COLO668 (cell line): Measurements from ENCODE around the gene TRPM2.
A peak's percentile ranks its signal among the peaks of the same experiment; 100 is the strongest.

Experiments
- DNase-seq: peaks from one replicate; lab custom pipeline; 2025; ENCODE audit not compliant: unreplicated experiment; lab: John Stamatoyannopoulos, UW

The TRPM2 gene

DNA sequence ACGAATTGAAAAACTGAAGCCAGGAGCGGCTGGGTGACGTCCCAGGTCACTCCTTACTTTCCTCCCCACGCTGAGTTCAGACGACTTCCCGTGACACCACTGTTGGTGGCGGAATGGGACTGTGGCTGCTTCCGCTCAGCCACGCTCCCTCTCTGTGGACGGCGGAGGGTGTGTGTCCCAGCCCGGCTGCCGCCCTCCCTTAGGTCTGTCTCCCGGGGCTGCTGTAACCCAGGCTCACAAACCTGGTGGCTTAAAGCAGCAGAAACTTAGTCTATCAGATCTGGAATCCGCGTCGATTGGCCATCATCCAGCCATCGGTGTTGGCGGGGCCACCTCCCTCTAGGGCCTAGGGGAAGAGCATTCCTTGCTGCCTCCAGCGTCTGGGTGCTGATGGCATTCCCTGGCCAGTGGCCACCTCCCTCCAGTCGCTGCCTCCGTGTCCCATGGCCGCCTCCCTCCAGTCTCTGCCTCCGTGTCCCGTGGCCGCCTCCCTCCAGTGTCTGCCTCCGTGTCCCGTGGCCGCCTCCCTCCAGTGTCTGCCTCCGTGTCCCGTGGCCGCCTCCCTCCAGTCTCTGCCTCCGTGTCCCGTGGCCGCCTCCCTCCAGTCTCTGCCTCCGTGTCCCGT, 17.5 kb downstream of the TRPM2 start:
- no peak for DNase-seq

DNA sequence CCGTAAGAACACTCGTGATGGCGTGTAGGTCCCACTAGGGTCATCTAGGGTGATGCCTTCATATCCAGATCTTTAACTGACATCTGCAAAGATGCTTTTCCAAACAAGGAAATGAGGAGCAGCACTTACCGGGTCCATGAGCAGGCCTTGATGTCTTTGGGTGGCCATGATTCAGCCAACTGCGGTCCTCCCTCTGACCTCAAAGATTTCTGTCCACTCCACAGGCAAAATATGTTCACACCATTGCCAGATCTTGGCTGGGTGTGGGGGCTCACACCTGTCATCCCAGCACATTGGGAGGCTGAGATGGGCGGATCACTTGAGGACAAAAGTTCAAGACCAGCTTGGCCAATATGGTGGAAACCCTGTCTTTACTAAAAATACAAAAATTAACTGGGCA, 18.2 kb downstream of the TRPM2 start:
- no peak for DNase-seq

DNA sequence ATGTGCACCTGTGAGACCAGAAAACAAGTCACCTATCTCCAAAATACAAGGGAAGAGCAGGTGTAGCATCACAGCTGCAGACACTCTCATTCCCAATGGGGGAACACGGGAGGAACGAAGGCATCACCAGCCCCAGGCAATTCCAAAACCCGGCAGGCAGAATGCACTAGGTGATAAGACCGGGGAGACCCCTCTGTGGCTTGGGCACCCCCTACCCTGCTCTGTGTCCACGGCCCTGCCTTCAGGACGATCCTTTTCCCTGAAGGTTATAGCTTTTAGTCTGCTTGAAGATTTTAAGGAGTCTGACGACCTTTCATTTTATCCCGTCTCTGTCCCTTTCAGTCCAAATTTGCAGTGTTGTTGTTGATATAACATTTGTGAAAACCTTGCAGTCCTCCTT, 19.2 kb downstream of the TRPM2 start:
- no peak for DNase-seq

DNA sequence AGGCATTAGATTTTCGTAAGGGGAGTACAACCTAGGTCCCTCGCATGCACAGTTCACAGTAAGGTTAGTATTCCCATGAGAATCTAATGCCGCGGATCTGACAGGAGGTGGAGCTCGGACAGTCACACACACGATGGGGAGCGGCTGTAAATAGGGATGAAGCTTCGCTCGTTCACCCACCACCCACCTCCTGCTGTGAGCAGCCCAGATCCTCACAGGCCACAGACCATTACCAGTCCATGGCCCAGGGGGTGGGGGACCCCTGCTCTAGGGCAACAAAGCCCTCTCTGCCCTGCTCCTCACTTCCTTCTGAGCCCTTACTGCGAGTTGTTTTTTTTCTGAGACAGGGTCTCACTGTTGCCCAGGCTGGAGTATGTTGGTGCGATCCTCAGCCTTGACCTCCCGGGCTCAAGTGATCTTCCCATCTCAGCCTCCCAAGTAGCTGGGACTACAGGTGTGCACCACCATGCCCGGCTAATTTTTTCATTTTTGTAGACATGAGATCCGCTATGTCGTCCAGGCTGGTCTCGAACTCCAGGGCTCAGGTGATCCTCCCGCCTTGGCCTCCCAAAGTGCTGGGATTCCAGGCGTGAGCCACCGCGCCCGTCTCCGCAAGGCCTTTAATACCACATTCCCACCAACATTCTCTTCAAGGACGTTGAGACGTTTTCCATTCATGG, 21.3 kb downstream of the TRPM2 start:
- no peak for DNase-seq

DNA sequence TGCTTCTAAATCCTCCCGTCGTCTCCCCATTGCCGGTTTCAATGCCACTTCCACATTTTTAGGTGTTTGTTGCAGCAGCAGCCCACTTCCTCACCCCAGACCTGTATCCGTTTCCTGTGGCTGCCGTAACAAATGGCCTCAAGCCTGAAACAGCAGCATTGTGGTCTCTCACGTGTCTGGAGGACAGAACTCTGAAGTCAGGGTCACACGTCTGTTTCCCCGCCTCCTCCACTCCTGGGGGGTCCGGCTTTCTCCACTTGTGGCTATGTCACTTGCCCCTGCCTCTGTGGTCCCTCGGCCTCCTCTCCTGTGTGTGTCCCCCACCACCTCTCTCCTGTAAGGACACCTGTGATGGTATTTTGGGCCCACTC, 21.8 kb downstream of the TRPM2 start:
- DNase-seq, result no peak

DNA sequence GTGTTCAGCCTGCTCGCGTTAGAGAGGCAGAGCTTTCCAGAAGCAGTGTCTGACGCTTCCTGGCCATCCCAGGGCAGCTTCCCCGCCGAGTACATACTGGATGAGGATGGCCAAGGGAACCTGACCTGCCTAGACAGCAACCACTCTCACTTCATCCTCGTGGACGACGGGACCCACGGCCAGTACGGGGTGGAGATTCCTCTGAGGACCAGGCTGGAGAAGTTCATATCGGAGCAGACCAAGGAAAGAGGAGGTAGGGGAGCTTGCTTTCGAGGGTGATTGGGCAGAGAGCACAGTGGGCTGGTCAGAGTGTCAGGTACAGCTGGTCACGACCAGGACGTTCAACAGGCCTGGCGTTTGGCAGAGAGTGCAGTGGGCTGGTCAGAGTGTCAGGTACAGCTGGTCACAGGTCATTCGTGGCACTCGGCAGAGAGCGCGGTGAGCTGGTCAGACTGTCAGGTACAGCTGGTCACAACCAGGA, 22.4 kb downstream of the TRPM2 start:
- no peak for DNase-seq

DNA sequence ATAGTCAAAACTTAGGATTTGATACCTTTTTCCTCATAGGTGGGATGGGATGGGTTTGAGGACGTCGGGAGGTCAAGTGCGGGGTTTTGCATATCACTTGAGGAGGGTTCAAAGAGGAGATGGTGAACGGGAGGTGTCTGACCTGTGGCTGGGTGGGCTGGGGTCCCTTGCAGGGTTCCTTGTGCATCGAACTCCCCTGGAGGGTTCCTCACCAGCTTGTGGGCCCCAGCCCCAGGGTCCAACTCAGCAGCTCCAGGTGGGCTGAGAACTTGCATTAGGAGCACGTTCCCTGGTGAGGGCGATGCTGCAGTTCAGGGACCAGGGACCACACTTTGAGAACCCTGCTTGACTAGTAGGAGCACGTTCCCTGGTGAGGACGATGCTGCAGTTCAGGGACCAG, 23.2 kb downstream of the TRPM2 start:
- DNase-seq, result no peak

DNA sequence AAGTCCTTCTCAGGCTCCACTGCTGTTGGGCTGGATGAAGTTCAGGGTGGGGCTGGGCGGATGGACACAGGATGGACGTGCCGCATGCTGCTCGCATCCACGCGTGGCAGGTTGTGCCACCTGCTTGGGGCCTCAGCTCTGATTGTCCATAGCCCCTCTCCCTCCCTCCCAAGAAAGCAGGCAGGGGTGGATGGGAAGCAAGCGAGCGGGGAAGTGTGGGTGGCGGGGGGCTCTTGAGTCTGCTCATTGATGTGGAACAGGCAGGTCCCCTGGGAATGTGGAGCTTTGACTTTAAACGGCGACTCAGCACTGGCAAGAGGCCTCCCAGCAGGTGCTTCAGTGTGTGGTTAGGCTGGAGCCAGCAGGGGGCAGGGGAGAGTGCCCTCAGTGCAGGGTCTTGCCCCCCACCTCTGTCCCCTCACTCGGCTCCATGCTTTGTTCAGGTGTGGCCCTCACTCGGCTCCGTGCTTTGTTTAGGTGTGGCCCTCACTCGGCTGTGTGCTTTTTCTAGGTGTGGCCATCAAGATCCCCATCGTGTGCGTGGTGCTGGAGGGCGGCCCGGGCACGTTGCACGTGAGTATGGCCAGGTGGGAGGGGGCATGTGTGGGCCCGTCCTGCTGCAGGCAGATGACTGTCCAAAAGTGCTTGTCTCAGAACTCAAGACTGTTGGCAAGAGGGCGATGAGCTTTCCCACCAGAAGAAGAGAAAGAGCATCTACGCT, 23.9 kb downstream of the TRPM2 start:
- DNase-seq, result peak; percentile 19

DNA sequence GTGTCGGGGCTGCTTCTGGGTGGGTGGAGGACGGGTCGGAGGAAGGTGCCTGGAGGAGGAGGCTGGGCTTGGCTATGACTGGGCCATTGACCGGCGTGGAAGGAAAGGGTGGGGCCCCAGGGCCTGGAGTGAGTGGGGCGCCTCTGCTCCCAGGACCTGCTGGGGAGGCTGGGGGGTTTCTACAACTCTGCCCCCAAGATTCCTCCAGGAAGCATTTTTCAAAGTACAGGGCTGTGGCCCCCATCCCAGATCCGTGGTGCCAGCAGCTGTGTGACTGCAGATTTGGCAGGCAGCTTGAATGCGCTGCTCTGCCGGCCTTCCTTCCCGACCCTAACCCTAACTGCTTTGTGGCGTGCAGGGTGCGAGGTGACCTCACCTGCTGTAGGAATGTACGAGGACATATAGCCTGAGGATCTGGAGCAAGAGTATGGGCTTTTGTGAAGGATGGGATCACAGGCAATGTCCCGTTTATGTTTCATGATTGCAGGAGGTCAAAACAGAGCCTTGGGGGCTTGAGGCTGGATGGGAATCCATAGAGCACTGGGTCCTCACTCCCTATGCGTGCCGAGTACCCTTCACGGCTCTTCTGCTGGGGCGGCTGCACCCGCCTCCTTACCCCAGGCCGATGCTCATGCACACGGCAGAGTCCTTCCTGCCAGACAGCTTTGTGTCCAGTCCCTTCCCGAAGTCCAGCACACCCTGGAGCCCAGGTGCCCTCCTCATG, 24.7 kb downstream of the TRPM2 start:
- DNase-seq, result no peak

DNA sequence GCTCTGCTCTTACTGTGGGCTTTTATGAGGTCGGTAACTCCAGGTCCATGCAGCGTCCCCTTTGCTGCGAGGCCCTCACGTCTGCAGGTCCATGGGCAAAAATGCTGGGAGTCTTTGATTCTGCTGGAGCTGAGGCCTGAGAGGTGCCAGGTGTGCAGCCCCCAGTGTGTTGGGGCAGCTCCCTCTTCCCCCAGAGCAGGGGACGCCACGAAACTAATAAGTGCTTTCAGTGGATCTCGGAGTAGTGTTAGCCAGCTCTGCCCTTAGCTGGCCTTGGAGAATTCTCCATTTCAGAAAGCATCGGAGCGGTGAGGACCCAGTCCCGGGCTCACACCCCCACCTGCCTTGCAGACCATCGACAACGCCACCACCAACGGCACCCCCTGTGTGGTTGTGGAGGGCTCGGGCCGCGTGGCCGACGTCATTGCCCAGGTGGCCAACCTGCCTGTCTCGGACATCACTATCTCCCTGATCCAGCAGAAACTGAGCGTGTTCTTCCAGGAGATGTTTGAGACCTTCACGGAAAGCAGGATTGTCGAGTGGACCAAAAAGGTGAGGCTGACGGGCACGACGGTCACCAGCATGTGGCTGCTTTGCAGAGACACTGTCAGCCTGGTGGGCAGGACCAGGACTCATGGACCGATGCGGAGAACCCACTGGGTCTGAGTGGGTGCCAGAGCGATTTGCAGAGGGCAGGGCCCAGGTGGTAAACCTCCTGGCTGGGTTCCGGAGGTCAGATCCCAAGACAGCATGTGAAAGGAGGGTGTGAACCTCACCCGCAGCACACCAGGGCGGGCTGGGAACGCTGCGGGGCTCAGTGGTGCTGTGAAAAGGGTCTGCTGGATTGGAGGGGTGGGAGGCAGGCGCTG, 25.5 kb downstream of the TRPM2 start:
- DNase-seq, result no peak

DNA sequence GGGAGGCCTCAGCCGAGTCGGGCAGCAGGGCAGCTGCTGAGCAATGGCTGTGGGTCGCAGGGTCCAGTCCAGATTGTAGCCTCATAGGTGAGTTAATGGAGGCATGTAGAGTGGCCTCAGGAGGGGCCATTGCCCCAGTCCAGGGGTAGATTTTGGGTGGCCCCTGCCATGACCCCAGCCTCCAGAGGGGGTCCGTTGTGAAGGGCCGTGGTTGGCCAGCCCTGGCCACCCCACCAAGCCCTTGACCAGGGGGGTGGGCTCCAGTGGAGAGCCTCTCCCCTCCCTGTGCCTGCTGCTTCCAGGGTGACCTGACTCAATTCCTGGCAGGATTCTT, 26.1 kb downstream of the TRPM2 start:
- DNase-seq, result no peak

DNA sequence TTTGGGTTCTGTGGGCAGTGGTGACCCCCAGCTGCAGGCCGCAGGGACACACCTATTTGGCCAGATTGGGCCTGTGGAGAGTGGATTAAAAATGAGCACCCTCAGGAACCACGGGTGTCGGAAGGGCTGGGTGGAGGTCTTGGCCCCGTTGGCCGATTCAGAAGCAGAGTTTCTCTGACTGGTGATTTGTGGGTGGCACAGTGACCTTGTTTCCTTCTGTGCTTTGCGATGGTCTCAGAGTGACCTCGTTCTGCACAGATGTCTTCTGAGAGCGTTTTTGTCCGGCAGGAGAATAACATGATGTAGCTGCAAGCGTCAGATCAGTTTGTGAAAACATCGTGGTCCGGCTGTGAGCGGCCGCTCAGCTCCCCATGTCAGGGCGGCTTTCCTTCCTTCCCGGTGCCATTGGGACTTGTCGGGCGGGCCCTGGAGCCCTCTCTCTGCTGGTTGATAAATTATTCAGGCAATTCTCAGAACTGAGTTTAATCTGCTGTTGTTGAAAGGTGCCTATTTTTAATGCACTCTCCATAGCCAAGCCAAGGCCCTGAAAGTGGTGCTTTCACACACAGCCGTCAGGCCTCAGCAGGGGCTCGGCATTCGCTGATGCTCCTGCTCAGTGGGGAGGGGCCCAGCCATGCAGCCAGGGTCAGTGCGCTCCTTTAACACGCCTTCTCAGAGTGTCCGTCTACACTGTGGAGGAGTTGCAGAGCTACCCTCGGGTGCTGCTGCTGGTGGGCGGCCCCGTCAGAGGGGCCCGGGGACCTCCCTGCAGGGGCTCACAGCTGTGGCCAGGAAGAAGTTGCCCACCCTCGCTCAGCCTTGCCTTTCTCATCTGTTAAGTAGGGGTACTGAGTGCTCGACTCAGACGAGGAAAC, 26.8 kb downstream of the TRPM2 start:
- DNase-seq, result no peak

DNA sequence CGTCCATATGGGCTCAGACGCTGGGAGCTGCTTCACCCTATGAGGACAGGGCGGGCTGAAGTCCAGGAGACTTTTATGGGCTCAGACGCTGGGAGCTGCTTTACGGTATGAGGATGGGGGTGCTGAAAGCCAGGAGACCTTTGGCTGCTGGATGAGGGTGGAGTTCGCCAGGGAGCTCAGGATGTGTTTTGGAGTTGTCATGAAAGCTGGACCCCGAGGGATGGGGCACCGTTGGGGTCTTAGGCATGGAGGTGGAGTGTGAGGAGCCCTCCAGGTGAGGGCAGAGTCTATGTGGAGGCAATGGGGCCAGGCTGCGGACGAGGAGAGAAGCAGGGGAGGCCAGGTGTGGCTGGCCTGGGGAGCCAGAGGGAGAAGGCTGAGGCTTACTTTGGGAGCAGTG, 27.5 kb downstream of the TRPM2 start:
- DNase-seq, result no peak

DNA sequence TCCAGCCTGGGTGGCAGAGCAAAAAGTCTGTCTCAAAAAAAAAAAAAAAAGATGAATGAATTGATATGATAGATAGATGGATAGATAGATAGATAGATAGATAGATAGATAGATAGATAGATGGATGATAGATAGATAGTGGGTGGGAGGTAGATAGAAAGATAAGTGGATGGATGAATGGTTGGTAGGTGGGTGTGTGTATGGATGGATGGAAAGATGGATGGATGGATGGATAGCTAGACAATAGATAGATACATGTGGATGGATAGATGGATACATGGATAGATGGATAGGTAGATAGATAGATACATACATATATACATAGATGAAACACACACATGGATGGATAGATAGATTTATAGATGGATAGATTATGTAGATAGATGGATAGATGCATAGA, 28.5 kb downstream of the TRPM2 start:
- no peak for DNase-seq

DNA sequence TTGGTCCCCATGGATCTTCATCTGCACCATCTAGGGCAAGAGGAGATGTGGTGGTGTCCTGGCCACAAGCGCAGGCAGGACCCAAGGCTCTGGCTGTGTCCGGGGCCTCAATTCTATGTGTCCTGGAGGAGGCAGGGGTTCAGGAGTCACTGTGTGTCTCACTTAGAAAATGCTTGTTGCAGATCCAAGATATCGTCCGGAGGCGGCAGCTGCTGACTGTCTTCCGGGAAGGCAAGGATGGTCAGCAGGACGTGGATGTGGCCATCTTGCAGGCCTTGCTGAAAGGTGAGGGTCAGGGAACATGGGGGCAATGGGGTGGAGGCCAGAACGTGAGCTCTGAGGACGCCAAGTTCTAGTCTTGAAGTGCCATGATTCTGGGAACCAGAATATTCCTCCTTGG, 29.1 kb downstream of the TRPM2 start:
- DNase-seq, result no peak

DNA sequence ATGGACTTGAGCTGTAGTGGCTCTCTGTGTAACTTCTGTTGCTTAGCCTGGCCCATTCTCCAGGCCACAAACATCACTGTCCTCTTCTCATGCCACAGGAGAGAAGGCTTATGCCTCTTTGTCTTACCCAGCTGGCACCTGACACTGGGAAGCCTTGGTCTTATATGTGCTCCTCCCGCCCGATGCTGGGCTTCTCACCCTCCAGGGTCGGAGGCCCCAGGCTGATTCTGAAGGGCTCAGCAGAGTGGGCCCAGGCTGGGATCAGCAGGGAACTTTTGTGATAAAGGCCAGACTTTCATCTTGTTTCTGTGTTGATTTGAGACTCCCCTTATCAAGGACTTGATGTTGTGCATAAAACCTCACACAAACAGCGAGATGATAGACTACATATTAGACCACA, 29.8 kb downstream of the TRPM2 start:
- no peak for DNase-seq

DNA sequence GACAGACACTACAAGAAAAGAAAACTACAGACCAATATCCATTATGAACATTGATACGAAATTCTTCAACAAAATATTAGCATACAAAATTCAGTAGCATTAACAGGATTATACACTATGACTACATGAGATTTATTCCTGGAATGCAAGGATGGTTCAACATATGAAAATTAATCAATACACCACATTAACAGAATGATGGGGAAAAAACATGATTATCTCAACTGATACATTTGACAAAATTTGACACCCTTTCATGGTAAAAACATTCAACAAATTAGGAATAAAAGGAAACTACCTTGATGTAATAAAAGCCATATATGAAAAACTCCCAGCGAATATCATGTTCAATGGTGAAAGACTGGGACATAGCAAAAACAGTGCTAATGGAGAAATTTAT, 31.5 kb downstream of the TRPM2 start:
- no peak for DNase-seq

DNA sequence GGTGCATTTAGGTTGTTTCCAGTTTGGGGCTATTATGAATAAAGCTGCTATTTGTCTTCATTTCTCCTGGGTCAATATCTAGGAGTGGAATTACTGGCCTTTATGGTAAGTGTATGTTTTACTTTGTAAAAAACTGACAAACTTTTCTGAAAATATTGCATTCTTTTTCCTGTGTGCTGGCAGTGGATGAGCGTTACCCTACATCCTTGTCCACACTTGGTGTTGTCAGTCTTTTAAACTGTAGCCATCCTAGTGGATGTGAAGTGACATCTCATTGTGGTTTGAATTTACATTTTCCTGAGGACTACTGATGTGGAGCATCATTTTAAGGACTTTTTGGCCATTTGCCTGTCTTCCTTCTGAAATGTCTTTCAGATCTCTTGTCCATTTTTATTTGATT, 35.9 kb downstream of the TRPM2 start:
- no peak for DNase-seq

DNA sequence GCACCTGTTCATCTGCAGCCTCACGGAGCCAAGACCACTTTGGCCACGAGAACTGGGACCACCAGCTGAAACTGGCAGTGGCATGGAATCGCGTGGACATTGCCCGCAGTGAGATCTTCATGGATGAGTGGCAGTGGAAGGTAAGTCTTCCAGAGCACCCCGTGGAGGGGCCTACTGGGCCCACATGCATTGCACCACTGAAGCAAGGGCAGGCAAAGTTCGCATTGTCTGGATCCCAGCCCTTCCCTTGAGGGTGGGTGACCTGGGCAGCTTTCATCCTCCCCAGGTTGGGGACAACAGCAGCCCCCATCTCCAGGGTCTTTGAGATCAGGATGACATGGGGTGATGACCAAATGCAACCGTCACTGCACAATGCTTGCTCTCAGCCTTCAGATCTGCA, 37.5 kb downstream of the TRPM2 start:
- DNase-seq, result no peak
